ENCODE measurements around the gene DDX43. TPM values are rescaled to one million over a fixed set of nuclear protein-coding genes. Genes with fewer than 3 reads are reported as not detected.

DDX43 gene
- total RNA-seq, 4 donors from 2014 or later = 0.57 to 4.9 TPM; not detected in 2

DNA sequence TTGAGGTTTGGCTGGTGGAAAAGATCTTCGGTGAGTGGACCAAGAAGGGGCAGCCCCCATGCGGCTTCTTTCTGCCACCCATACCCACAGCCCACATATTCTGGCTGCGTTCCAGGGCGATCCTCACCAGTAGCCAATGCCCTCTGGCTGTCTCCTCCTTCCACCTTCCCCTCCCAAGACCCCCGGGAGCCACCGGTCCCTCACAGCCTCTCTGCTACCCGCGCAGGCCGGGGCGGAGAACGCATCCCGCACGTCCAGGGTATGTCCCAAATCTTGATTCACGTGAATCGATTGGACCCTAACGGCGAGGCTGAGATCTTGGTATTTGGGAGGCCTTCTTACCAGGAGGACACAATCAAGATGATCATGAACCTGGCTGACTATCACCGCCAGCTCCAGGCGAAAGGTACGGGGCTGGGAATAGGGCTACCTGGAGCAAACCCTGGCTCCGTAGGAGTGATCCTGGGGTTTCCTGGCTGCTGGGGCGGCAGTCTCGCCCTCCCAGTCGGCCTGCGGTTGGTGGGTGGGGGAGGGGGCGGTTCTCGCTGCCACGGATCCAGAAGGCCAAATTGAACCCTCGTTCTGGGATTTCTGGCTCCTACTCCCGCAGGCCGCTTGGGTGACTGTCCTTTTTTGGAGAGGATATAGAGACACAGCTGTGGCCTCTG is 31.6 kb upstream of the DDX43 start:
- no peak overlapping the region for H3K4me3 ChIP-seq

DNA sequence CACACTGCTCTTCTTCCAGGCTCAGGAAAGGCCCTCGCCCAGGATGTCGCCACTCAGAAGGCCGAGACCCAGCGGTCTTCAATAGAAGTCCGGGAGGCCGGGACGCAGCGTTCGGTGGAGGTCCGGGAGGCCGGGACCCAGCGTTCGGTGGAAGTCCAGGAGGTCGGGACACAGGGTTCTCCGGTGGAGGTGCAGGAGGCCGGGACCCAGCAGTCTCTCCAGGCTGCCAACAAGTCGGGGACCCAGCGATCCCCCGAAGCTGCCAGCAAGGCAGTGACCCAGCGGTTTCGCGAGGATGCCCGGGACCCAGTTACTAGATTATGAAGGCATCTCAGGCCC is 31.1 kb upstream of the DDX43 start:
- H3K4me1 ChIP-seq = no peaks in the 10 kb centered on the region
- no peak overlapping the region for H3K27ac ChIP-seq
- DNase-seq = no peak
- TF ChIP-seq POLR2A (IDR thresholded peaks at IDR 0.05) = no peak
- TF ChIP-seq, protein P1, sequence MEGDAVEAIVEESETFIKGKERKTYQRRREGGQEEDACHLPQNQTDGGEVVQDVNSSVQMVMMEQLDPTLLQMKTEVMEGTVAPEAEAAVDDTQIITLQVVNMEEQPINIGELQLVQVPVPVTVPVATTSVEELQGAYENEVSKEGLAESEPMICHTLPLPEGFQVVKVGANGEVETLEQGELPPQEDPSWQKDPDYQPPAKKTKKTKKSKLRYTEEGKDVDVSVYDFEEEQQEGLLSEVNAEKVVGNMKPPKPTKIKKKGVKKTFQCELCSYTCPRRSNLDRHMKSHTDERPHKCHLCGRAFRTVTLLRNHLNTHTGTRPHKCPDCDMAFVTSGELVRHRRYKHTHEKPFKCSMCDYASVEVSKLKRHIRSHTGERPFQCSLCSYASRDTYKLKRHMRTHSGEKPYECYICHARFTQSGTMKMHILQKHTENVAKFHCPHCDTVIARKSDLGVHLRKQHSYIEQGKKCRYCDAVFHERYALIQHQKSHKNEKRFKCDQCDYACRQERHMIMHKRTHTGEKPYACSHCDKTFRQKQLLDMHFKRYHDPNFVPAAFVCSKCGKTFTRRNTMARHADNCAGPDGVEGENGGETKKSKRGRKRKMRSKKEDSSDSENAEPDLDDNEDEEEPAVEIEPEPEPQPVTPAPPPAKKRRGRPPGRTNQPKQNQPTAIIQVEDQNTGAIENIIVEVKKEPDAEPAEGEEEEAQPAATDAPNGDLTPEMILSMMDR (IDR thresholded peaks at IDR 0.05) = no peak
- H3K27me3 ChIP-seq = no peaks in the 10 kb centered on the region
- no peaks in the 10 kb centered on the region for H3K36me3 ChIP-seq
- H3K4me3 ChIP-seq = no peak overlapping the region
- no peaks in the 10 kb centered on the region for H3K9me3 ChIP-seq

More for the DNA sequence above, 31.6 kb upstream of the DDX43 start:
- no peak for DNase-seq
- no peaks in the 10 kb centered on the region for H3K36me3 ChIP-seq
- H3K27ac ChIP-seq = no peak overlapping the region
- TF ChIP-seq POLR2A (IDR thresholded peaks at IDR 0.05) = no peak
- TF ChIP-seq, protein P1 (IDR thresholded peaks at IDR 0.05) = no peak
- H3K9me3 ChIP-seq = no peaks in the 10 kb centered on the region
- no peaks in the 10 kb centered on the region for H3K4me1 ChIP-seq
- H3K27me3 ChIP-seq = no peaks in the 10 kb centered on the region

DNA sequence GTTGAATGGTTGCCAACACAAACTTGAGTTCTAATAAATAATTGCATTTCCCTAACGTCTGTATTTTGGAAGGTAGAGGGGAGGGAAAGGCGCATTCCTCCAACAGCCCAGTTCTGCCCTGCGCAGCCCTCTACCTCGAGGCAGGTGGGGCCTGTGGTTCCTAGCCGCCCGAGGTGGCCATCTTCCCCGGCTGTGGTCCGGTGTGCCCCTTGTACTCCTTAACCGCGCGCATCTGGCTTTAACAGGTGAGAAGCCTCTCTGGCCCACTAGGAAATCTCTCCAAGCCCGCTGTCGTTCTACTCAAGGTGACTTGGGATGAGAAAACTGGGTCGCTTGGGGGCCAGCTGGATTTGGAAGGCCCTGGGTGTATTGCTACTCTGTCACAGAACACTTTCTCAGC is 30.5 kb upstream of the DDX43 start:
- no peaks in the 10 kb centered on the region for H3K36me3 ChIP-seq
- no peaks in the 10 kb centered on the region for H3K4me1 ChIP-seq
- TF ChIP-seq, protein P1 (IDR thresholded peaks at IDR 0.05) = no peak
- no peak for TF ChIP-seq POLR2A (IDR thresholded peaks at IDR 0.05)
- H3K4me3 ChIP-seq = no peak overlapping the region
- no peaks in the 10 kb centered on the region for H3K9me3 ChIP-seq
- no peak for DNase-seq
- no peak overlapping the region for H3K27ac ChIP-seq
- H3K27me3 ChIP-seq = no peaks in the 10 kb centered on the region

DNA sequence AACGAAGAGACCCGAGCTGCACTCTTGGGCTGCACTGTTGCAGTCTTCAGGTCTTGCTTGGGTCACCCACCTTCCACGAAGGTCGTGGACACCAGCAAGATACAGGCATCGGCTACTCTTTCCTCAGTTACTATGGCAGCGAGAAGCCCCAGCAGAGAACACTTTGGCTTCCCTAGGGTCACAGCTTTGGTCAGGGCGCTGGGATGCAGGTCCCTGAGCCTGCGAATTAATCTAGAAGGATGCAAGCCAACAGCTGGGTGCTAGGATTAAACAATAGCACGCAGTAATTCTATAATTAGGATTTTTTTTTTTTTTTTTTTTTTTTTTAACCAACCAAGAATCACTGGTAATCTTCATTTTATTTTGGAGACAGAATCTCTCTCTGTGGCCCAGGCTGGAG is 30.1 kb upstream of the DDX43 start:
- no peaks in the 10 kb centered on the region for H3K9me3 ChIP-seq
- H3K36me3 ChIP-seq = no peaks in the 10 kb centered on the region
- no peak overlapping the region for H3K4me3 ChIP-seq
- no peak overlapping the region for H3K27ac ChIP-seq
- DNase-seq = no peak
- H3K27me3 ChIP-seq = no peaks in the 10 kb centered on the region
- no peak for TF ChIP-seq POLR2A (IDR thresholded peaks at IDR 0.05)
- TF ChIP-seq, protein P1 (IDR thresholded peaks at IDR 0.05) = no peak
- no peaks in the 10 kb centered on the region for H3K4me1 ChIP-seq

DNA sequence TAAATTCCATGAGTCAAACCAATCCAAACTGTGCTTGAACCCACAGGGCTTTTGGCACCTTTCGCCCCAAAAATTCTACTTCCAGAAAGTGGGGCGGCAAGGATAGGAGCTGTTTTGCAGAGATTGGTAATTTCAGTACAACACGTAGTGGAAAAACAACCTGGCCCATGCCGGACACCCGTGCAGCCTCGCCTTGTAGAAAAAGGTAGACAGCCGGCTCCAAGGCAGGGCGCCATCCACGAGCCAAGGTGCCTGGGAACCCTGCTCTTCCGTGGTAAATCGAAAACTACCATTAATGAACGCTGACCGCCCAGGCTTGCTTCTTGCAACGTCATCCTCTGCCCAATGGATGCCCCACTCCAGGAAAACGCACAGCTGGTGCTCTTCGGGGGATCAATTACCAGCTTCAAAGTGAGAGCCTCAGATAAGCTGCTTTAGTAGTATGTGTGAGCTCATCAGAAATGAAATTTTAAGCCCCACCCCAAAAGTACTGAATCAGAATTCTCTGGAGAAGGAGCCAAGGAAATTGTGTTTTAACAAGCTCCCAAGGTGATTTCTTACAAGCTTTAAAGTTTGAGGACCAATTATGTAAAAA is 26.8 kb upstream of the DDX43 start:
- Histone ChIP-seq H3K4me3 (no peak overlapping the region), H3K4me1 (no peaks in the 10 kb centered on the region), H3K36me3 (no peaks in the 10 kb centered on the region), H3K27ac (no peak overlapping the region), H3K27me3 (no peaks in the 10 kb centered on the region), H3K9me3 (peaks cover 0 to 8% (median 0%) of the 10 kb centered on the region in 4 donors)
- DNase-seq = no peak
- no peak for TF ChIP-seq POLR2A (IDR thresholded peaks at IDR 0.05)
- TF ChIP-seq, protein P1 (IDR thresholded peaks at IDR 0.05) = no peak
